Jurkat, Clone E6-1 (cell line): ENCODE data around the gene FILIP1.

Experiments used
- DNase-seq: peaks from one replicate; pipeline ENCODE4 v3.0.0-alpha.2; 2011; ENCODE audit warnings: low read depth, low spot score
- H3K4me3 ChIP-seq: 2 replicates; pipeline ENCODE4 v1.5.1; 2011; ENCODE audit warnings: mild to moderate bottlenecking, low read length, control low read depth, moderate library complexity

Gene FILIP1

GRCh38 chr6:75495011-75495410, 1.4 kb upstream of the FILIP1 start:
- DNase-seq: no peak
- H3K4me3 ChIP-seq: no peak overlapping the region

GRCh38 chr6:75494290-75494689, 690 bp upstream of the FILIP1 start:
- H3K4me3 ChIP-seq: no peak overlapping the region
- no peak for DNase-seq

- no peak overlapping the region for H3K4me3 ChIP-seq
Measured at GRCh38 chr6:75492386-75493153, 1.0 kb downstream of the FILIP1 start.

GRCh38 chr6:75491291-75491690, 2.3 kb downstream of the FILIP1 start:
- no peak overlapping the region for H3K4me3 ChIP-seq
- DNase-seq: no peak

More at GRCh38 chr6:75492386-75493153, 1.0 kb downstream of the FILIP1 start:
- DNase-seq: no peak

- H3K4me3 ChIP-seq: no peak overlapping the region
- no peak for DNase-seq
Measured at GRCh38 chr6:75490706-75491105, 2.9 kb downstream of the FILIP1 start.

GRCh38 chr6:75489025-75489424, 4.6 kb downstream of the FILIP1 start:
- no peak overlapping the region for H3K4me3 ChIP-seq
- DNase-seq: no peak

GRCh38 chr6:75488033-75488432, 5.6 kb downstream of the FILIP1 start:
- DNase-seq: no peak

GRCh38 chr6:75486850-75487518, 6.6 kb downstream of the FILIP1 start:
- H3K4me3 ChIP-seq: no peak overlapping the region
- DNase-seq: no peak

More at GRCh38 chr6:75488033-75488432, 5.6 kb downstream of the FILIP1 start:
- no peak overlapping the region for H3K4me3 ChIP-seq

- no peak overlapping the region for H3K4me3 ChIP-seq
- no peak for DNase-seq
Measured at GRCh38 chr6:75484535-75484934, 9.1 kb downstream of the FILIP1 start.

GRCh38 chr6:75483136-75483952, 10.3 kb downstream of the FILIP1 start:
- no peak for DNase-seq
- no peak overlapping the region for H3K4me3 ChIP-seq

- no peak for DNase-seq
- no peak overlapping the region for H3K4me3 ChIP-seq
Measured at GRCh38 chr6:75481936-75482593, 11.5 kb downstream of the FILIP1 start.

- no peak for DNase-seq
- H3K4me3 ChIP-seq: no peak overlapping the region
Measured at GRCh38 chr6:75481394-75481793, 12.2 kb downstream of the FILIP1 start.

GRCh38 chr6:75480425-75480824, 13.2 kb downstream of the FILIP1 start:
- no peak overlapping the region for H3K4me3 ChIP-seq
- no peak for DNase-seq

GRCh38 chr6:75479712-75480111, 13.9 kb downstream of the FILIP1 start:
- no peak for DNase-seq

GRCh38 chr6:75478929-75479328, 14.7 kb downstream of the FILIP1 start:
- H3K4me3 ChIP-seq: no peak overlapping the region
- no peak for DNase-seq

More at GRCh38 chr6:75479712-75480111, 13.9 kb downstream of the FILIP1 start:
- no peak overlapping the region for H3K4me3 ChIP-seq

GRCh38 chr6:75472885-75473284, 20.7 kb downstream of the FILIP1 start:
- no peak overlapping the region for H3K4me3 ChIP-seq
- DNase-seq: no peak

- no peak for DNase-seq
- no peak overlapping the region for H3K4me3 ChIP-seq
Measured at GRCh38 chr6:75467966-75468365, 25.6 kb downstream of the FILIP1 start.

GRCh38 chr6:75467284-75467683, 26.3 kb downstream of the FILIP1 start:
- DNase-seq: no peak
- H3K4me3 ChIP-seq: no peak overlapping the region

- no peak overlapping the region for H3K4me3 ChIP-seq
- DNase-seq: no peak
Measured at GRCh38 chr6:75466636-75467035, 27.0 kb downstream of the FILIP1 start.
